Urothelium cell line (cell line): Measurements from ENCODE around the gene BCL10.

Experiments
- DNase-seq: peaks from one replicate; pipeline ENCODE4 v3.0.0; 2011; ENCODE audit warnings: low spot score, mixed read lengths
- FAIRE-seq: peaks from 2 replicates; lab custom pipeline; 2011; peaks lifted over from hg19 to GRCh38; lab: Jason Lieb, UNC

The BCL10 gene

DNA sequence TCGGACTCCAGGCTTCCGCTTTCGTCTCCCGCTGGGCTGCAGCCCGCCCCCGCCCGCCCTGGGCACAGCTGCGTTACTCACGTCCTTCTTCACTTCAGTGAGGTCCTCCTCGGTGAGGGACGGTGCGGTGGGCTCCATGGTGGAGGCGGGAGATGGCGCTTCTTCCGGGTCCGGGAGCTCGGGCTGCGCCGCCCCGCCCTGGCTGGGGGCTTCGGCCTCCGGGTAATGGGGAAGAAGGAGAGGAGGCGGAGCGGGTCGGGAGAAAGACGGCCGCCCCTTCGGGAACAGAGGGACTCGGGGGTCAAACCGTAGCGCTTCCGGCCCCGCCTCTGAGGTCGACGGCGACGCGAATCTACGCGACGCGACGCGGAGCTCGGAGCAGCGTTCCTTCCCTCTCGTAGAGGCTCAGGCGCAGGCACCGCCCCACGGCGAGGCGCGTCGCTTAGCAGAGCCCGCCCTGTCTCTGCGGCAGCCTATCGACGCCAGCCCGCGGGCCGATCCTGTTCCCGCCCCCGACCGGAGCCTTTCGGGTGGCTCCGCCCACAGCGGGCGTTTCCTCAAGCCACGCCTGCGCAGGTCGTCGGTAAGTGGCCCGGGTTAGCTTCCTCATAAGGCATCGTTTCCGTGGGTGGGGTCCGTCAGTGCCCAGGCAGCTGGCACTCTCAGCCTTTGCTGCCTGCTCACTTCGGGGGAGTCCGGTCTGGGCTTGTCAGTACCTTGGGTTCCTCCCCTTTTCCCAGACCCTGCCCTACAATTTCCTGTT is at the start of gene BCL10:
TSS of gene BCL10 (minus strand) at position 418 of the 763 bp plus-strand sequence. CDS start at position 138, 280 bp downstream.
- peak; percentile 98 for DNase-seq
- FAIRE-seq: peak; percentile 81

DNA sequence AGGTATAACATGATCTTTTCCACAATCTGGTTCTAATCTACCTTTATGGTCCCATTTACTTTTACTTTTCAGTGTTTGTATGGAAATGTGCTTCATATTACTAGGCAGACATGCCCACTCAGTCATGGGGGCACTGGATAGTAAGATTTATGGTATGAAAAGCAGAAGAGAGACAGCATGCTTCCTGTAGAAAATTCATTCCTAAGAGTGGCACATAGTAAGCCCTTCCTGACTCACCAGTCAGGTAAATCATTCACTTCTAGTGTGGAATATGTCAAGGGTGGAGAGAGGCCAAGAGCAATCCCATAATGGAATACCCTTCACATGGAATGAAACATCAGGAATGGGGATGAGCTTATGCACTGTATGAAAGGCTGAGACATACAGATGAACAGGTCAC is 49.5 kb upstream of the BCL10 start:
- DNase-seq (no peak), FAIRE-seq (no peak)

DNA sequence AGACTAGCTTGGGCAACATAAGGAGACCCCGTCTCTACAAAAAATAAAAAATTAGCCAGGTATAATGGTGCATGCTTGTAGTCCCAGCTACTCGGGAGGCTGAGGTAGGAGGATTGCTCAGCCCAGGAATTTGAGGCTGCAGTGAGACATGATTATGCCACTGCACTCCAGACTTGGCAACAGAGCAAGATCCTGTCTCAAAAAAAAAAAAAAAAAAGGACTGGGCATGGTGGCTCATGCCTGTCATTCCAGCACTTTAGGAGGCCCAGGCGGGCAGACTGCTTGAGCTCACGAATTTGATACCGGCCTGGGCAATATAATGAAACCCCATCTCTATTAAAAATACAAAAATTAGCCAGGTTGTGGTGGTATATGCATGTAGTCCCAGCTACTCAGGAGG is 47.3 kb upstream of the BCL10 start:
- DNase-seq (no peak), FAIRE-seq (no peak)

DNA sequence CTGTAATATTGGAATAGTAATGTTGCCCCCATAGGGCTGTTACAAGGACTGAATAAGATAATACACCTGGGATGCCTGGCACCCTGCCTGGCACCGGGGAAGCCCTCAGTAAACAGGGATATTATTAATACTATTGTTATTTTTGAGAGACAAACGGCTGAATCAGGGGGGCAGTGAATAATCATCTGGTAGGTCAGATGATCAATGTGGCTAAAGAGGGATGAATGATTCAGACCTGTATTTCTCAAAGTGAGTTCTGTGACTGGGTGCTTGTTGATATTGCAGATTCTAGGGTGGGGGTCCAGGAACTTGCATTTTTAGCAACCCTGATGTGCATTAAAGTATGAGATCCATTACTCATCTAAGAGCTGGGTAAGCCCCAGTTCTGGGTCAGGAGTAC is 46.2 kb upstream of the BCL10 start:
- FAIRE-seq (no peak), DNase-seq (no peak)

DNA sequence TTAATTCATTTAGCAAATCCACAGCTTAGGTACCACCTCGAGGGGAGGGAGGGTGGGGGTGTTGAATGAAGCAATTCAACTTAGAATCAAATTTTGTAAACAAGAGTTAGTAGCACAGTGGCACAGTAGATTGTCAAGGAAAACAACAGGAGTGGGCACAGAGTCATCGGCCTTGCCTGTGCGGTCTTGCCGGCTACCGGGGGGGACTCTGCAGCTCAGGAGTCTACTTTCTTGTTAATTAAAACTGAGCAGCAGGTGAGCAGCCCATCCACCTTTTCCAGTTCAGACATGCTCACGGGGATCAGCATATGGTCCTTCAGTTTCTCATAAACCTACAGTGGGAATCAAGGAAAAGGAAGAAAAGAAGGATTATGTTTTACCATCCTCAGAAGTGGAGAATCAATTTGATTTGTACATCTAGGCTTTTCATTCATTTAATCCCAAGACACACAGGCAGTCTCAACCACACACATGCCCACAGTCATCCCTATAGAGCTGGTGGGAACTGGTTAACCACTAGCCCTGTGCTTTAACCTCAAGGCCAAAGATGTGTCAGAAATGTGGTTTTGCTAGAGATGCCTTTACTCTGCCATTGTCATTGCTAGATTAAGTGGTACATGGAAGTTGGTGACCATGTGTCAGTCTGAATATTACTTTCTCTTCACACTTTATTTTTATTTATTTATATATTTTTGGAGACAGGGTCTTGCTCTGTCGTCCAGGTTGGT is 45.0 kb upstream of the BCL10 start:
- no peak for FAIRE-seq
- peak; percentile 61 for DNase-seq

DNA sequence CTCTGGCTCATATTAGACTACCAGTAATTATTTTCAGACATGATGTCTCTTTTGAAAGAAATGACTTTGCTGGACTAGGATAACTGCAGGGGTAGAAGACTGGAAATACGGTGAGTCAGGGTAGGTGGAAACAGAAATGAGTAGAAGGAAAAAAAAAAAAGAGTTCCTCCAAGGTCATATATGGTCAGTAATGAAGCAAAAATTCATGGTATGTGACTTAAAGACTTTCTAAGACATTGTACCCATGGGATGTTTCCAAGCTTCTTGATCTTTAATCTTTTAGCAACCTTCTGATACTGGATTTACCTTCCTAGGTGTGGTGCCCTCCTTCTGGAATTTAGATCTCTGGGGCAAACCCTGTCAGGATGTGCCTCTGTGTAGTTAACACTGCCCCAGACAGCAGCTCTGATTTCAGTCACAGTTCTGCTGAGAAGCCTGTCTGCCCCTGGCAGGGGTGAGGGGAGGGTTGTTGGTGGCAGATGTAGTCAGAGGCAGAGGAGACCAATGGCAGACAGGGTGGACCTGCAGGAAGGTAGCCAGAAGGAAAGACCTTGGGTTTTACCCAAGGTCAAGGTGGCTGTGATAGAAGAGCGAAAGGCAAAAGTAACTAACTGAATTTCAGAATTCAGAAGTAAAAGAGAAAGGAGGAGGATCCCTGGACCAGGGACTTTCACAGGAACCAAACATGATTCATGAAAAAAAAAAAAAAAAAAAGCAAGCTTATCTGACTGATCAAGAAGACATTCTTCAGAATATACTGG is 44.1 kb upstream of the BCL10 start:
- no peak for FAIRE-seq
- DNase-seq: no peak

DNA sequence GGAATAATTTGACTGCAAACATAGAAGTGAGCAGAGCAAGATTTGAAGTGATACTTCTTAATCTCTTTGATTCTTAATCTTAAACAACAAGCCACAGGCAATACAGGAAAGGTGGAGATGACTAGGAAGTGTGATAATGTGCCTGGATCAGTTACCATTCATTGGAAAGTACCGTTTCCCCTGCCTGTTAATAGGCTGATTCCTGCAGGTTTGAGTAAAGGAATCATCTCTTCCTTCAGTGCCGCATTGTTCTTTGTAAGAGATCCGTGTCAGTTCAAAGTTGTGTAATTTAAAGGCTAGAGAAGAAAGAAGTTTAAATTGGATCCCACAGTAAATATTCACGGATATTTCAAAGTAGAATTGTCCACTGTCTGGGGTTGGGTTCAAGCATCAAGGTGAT is 43.5 kb upstream of the BCL10 start:
- FAIRE-seq (no peak), DNase-seq (no peak)

DNA sequence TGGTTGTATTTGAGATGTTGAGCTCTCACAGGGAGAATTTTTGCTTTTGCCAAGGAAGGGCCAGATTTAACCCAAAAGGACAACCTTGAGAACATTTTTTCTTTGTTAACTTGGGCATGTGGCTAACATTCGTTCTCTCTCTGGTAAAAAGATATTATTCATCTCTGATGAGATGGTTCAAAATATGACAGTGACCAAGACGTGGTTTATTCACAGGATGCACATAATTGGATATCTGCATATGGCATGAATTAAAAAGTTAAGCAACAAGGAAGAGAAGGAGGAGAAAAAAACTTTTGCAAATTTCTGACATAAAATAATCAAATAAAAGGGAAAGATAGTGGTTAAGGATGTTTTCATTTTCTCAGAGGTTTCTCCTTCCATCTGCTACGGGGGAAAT is 43.1 kb upstream of the BCL10 start:
- no peak for DNase-seq
- no peak for FAIRE-seq

DNA sequence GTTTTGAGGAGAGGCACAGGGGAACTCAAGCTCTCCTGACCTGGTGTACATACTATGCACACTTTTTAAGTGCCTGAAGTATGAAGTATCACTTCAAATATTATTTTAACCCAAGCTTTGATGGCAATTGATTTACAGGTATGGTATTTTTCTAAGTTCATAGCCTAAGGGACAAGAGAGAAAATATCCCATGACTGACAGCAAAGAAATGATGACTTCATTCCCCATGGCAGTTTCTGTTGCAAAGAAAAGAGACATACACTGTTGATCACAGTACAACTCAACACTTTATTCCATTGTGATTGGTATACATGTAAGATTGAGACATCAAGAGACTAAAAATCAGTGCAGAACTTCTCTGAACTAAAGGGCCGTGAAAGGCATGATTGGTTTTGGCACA is 41.8 kb upstream of the BCL10 start:
- DNase-seq (no peak), FAIRE-seq (no peak)

DNA sequence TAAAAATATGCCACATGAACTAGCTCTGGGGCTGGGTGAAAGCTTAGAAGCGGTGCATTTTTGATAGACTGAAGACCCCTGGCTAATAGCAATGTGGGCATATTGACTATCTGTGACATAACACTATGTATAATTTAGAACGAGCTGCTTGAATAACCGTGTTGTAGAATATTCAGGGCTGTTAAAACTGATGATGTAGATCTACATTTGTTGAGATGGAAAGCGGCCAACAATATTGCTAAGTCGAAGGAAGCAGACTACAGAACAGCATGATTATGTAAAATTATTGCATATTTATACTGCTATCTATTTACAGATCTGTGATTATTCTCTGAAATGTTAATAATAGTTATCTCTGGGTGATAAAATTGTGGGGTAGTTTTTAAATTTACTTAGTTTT is 41.1 kb upstream of the BCL10 start:
- DNase-seq (no peak), FAIRE-seq (no peak)

DNA sequence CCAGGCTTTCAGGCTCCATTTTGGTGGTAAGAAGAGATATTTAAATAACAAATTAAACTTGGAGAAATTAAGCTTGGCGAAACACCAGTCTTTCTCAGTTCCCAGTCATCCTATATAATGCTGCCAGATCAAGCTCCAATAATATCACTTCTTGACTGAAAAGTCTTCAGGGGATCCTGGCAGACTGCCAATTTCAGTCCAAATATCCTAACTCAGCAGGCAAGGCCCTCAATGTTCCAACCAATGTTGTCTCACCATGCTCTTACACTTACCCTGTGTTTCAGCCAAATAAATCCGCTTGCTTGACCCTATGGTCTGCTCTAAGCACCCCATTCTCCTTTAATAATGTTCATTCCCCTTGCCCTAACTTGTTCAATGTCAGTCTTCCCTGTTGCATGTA is 39.9 kb upstream of the BCL10 start:
- DNase-seq (no peak), FAIRE-seq (no peak)

DNA sequence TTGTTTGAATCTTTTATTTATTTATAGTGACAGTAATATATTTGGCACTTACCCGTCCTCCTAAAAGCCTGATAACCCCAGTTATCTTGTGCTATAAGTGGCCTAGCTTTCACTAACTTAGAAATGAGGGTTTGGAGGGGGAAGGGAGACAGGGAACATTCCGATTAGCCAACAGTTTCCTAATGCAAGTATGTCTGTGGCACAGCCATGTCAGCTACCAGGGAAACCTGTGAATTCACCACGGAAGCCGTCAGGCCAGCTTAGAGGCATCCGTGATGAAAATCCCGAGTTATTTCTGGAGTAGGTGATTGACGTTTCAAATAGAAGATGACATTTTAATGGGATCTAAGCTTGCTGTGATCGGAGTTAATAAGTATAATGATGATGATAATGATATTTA is 39.4 kb upstream of the BCL10 start:
- FAIRE-seq (no peak), DNase-seq (no peak)

DNA sequence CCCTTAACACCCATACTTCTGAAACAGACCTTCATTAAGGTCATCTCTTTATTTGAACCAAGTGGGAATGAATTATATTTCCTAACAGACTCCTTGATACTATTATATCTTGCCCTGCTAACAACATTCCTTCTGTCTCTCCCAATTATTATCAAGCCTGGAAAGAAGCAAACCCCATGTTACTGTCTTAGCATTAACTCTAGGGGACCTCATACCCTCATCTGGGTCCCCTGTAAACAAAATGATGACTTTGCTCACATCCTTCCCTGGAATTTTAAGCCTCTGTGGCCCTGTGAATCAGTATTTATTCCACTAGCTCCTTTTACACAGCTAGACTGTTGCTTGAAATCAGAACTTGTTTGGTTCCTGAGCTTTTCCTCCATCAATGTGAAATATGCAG is 38.3 kb upstream of the BCL10 start:
- DNase-seq: no peak
- FAIRE-seq: no peak

DNA sequence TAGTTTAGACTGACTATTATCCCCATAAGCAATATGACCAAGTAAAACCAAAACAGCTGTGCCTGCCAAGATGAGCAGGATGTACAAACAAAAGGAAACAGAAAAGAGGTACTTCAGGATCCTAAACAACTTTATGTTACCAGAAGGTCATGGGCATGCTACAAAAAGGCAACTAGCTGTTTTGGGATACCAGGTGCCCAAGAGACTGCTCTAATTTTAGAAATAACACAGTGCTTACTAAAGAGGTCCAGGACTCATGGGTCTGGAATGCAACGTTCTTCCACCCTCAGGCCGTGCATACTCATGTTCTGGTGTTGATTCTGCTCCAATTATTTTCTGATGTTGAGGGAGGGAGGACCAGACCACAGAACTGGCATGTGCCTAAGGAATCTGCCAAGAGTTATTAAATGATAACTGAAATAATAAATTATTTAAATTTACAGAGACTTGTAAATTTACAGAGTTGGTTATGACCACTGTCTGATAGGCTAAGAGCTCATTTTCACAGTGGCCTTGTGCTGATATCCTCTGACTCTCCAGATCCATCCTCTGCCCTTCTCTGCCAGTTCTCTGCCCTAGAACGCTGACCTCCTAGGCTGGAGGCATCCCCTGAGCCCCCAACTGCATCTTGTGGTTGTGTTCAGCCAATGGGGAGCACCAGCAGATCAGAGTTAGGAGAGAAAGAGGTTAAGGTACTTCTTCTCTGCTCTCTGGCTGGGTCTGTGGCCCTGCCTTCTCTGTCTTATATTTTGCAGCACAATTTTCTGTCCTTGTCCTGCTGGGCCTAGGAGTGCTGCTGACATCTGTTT is 37.7 kb upstream of the BCL10 start:
- FAIRE-seq (no peak), DNase-seq (peak; percentile 65)

DNA sequence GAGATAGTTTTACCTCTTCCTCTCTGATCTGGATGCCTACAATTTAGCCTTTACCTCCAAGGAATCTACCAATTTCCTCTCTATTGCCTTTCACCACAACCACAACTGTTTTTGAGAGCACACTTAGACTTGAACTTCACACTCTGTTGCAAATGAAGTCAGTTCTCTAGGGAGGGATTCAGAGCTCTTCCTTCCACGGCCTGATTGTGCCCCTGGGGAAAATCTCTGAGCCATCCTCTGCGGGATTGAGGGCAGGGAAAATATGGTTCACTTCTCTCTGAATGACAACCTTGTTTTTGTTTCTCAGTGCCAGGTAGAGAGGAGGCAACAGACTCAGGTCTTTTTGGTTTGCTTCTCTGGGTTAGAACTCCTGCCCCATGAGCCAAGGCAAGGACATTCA is 35.4 kb upstream of the BCL10 start:
- FAIRE-seq (no peak), DNase-seq (no peak)

DNA sequence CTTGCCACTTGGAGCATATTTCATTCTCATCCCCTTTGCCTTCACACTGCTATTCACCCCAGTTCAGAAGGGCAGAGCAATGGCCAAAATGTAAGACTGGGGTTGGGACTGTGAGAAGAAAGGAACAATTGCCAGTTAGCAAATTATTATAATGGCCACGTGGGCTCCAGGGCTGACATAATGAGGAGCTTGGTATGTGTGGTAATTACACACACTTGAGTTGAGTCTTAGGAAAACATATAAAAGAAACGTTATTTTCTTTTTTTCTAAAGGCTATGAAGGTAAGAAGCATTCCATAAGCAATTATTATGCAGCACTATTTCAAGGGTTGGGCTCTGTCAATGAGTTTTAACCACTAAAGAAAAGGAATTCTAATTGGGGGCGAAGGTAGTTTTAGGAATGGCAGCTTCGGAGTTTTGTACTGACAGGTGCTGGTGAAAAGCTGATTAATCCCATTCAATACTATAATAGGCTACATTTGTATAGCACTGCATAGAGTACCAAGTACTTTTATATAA is 32.5 kb upstream of the BCL10 start:
- FAIRE-seq (no peak), DNase-seq (no peak)

DNA sequence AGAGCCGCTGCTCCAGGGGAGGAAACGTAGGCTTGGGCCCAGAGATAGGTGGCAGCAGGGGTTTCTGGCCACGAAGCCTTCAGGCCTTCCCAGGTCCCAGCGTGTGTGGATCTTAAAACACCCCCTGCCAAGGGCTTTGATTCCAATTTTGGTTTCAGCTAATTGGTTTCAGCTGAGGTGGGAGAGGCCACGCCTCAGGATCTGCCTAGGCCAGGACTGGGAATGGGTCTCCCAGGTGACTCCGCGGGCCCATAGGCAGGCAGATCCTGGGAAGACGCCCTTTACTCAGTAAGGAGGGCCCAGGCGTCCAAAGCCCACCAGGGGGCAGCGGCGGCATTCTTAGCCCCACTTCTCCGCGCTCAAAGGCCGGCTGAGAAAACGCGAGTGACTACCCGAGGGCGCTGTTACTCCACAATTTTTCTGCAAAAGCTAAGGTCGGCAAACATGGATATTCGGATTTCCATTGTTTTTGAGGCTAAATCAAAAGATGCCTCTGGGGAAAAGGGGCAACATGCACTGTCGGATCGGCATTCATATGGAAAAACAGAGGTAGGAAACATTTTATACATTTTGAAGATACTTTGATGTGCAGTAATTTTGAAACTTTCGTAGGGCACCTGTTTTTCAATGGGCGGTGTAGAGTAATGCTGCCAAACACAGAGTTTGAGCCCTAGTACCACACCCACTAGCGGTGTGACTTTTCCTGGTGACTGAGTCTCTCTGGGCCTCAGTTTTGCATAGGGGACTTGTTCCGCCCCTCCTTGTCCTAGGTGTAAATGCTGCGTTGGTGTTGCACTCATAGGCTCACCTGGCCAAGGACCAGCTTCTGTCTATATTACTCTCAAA is 31.8 kb upstream of the BCL10 start:
- no peak for FAIRE-seq
- DNase-seq: peak; percentile 81

DNA sequence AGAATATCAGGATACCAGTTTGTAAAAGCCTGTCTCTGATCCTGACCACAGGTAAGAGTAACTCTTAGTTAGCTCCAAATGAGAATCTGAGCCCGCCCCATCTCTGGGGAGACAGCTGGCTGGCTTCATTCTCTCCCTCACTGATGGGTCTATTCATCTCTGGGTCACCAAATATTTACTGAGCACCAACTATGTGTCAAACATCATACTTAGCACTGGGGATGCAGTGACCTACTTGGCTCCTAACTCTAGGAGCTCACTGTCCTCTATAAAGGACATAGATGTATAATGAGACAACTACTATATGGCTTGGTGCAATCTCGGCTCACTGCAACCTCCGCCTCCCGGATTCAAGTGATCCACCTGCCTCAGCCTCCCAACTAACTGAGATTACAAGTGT is 29.8 kb upstream of the BCL10 start:
- no peak for DNase-seq
- FAIRE-seq: no peak

DNA sequence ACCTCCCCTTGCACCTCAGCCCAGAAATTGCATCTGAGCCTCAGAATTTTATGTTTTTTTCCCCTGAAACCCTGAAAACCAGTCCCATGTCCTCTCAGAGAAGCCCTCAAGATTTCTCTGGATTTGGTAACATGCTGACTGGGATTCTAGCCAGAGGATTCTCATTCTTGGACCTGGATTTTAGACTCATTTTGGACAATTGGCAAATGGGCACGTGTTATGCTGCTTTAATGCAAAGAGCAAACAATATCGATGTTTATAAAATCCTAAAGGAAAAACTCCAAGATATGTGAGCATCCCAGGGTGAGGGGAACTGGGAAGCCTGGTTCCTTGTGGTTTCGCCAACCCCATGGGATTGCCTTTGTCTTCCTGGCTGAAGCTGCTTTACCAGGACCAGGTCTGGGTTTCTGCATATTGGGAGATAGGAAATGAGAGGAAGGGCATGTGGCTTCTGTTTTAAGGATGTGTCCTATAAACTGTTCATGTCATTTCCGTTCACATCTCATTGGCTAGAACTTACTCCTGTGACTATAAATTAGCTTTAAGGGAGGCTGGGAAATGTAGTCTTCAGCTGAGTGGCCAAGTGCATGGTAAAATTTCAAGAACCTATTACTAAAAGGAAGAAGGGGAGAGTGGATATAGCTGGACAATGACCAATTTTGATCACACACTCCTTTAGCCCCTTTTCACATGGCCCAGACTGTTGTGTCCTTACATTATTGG is 27.2 kb upstream of the BCL10 start:
- FAIRE-seq (no peak), DNase-seq (no peak)
